Effector CD4-positive, alpha-beta T cell (primary cell): Measurements from ENCODE around the gene FASTK.

ENCODE experiments used
- DNase-seq: peaks from one replicate; pipeline ENCODE4 v3.0.0-alpha.2; 2020
- total RNA-seq: gene quantifications from one replicate; lab custom pipeline; 2026; lab: John Stamatoyannopoulos, UW

The FASTK gene
- 72.2 reads per million, percentile 76 among the genes with 10 or more reads in this experiment for total RNA-seq

- DNase-seq, result peak; percentile 84
Measured at GRCh38 chr7:151080522-151081169, at the start of gene FASTK. TSS of gene FASTK (minus strand) at chr7:151080809. CDS start at chr7:151080766, 43 bp downstream.

DNA sequence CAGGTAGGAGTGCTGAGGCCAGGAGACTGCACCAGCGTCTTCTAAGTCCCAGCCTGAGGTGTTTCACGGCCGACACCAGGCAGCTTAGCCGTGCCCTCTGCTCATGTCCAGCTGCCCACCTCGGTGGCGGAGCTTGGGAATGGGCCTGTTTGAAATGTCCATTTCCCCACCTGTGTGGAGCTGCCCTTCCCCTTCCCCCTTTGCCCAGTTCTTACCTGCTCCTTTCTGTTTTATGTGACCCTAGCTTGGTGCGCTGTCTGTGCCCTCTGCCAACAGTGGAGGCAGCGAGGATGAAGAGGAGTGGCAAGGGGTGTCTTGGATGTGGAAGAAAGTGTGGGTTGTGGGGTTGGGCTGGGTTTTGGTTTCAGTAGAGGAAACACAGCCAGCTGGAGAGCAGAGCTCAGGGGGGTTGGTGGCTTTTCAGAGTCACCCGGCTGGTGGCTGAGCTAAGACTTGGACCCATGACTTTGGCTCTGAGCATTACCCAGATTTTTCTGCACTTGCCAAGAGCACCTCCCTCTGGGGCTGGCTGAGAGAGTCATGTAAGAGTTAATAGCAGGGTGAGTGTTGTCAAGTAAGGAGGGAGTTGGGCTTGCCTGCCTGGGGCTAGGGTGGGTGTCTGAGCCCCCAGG, 49.5 kb upstream of the FASTK start:
- no peak for DNase-seq

DNA sequence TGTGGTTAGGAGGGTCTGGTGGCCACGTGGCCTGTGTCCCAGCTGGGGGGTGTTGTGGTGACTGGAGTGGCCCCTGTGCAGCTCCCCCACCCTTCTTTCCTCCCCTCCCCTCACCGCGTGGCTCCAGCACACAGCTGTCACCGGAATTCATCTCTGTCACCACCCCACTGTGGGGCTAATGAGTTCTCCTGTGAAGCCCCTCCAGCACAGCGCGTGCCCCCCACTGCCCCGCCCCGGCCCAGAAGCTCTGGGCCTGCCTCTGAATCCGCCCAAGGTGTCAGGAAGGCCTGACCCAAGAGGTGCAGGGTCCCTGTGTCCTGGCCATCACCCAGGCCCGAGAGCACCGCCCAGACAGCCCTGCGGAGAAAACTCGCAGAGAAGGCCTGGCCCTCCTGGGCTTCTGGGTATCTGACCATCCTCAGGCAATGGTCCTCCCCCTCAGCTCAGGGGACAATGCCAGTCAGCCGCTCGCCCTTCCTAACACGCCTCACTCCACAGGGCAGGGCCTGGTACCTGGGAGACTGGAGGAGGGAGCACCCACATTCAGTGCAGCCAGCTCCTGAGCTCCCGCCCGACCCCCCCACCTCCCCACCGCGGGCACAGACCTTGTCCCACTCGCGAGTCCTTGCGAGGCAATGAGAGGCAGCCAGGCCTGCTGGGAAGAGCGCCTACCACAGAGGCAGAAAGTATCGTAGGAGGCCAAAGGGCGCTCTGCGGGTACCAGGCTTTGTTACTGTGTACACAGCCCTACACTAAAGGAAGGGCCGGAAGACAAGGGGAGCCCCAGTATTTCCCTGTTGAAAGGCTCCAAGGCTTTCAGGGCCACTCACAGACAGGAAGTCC, 48.7 kb upstream of the FASTK start:
- no peak for DNase-seq

GRCh38 chr7:151128716-151129115, 48.1 kb upstream of the FASTK start:
- DNase-seq, result no peak

- DNase-seq, result no peak
Measured at GRCh38 chr7:151128144-151128543, 47.5 kb upstream of the FASTK start.

DNA sequence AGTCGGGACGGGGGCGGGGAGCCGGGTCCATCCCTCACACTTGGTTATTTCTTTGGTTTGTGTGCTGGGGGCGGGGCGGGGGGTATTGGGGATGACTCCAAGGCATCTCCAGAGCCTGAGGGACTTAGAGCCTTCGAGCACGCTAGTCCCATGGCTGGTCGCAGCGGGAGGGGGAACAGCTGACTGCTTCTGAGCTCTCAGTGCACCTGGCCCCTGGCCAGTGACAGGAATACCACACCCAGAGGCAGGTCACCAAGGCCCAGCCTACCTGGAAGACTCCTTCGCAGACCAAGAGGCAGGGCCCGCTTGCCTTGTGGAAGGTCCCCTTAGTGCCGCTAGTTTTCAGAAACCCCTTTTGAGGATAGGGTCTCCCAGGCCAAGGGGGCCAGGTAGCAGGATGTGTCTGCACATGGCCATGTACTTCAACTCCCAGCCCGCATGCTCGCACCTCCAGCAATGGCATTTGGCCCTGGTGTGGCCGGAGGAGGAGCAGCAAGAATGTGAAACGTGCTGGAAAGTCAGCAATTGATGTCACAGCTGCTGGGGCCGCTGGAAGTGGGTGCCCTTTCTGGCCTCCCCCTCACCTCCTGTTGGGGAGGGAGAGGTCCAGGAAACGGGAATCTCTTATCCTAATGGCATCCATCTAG, 46.0 kb upstream of the FASTK start:
- DNase-seq, result no peak

- DNase-seq, result no peak
Measured at GRCh38 chr7:151125846-151126481, 45.4 kb upstream of the FASTK start.

DNA sequence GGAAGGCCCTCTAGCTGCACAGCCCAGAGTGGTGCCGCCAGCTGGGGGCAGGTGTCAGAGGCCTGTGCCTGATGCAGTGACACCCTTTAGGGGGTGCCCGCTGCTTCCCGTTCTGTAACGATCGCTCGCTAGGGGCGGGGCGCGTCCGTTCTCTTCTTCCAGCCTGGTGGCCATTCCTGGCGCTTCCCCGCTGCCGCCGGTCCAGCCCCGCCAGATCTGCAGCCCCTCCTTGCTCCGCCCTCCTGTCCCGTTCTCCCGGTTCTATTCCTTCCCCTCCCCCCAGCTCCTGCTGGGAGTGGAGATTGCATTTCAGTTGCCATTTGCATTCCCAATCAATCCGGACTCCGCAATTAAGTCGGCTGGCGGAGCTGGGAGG, 44.8 kb upstream of the FASTK start:
- DNase-seq, result no peak

DNA sequence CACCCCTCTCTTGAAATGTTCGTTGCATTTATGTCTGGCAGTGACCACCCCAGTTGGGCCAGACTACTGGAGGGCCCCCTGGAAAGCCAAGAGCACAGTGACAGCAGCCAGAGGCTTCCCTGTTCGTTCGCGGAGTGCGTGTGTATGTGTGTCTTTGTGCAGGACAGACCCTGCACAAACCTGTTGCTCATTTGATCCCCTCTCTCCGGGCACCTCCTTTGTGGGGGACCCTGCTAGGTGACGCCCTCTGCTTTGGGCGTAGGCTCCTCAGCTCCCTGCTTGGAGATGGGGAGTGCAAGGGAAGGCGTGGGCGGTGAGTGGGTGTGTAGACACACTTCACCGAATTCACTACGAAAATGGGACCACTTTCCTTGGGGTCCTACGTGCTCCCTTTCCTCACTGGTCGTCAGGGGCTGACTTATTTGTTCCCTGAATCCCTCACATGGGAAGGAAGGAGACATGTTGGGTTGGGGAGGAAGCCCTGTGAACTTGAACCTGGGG, 44.3 kb upstream of the FASTK start:
- DNase-seq, result no peak

DNA sequence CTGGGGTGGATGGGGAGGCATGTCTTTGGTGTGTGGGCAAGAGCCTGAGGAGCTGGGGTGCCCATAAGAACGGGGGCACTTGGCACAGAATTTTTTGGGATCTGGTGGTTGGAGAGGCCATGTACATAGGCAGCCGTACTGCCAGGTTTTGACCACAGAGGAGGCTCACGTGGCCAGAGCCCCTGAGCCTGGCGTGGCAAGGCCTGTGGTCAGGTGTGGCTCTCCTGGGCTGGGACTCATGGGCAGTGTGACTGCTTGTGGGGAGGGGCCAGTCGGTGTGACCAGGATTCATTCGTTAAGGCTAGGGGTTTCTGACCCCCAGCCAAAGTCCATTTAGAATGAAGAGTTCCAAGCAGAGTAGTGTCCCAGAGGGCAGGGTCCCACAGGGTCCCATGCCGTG, 43.9 kb upstream of the FASTK start:
- DNase-seq, result no peak

- peak; percentile 83 for DNase-seq
Measured at GRCh38 chr7:151123822-151124464, 43.3 kb upstream of the FASTK start.

DNA sequence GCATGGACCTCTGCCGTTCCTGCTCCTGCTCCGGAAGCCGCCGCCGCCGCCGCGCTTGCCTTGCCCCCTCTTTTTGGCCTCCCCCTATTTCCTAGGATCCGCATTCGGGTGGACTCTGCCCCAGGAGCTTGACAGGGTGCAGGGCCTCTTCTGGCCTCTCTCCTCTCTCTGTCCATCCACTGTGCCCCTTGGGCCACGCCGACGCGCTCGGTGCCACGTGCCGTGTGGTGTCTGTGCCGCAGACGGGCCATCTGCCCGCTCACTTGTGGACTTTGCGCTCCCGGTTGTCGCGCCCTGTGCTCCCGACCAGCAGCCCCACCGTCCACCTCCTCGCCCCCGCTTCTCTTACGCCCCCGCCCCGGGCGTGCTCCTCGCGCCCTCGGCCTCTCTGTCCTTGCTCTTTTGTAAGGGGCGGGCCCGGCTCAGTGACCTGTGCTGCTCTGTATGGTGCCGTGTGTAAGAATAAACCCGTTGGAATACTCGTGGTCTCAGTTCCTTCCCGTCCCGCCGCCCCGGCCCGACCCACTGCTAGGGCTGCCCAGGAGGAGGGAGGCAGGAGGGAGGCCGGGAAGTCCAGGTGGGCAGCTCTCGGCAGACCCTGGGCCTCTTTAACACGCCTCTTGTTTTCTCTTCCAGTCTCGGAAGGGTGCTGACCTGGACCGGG, 42.7 kb upstream of the FASTK start:
- DNase-seq, result no peak

DNA sequence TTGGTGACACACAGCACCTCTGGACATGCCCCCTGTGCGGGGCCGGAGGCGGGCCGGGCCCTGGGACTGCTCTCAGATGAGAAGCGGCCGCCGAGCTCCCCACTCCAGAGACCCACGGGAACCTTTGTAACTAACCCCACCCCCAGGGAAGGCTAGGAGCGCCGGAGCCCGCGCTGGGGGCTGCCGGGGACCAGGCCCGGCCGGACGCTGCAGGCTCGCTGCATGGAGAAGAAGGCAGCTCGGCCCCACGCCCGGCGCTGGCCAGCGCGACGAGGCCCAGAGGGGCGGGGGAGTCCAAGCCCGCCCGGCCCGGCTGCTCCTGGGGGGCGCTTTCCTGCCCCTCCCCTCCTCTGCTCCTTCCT, 42.2 kb upstream of the FASTK start:
- DNase-seq, result no peak

DNA sequence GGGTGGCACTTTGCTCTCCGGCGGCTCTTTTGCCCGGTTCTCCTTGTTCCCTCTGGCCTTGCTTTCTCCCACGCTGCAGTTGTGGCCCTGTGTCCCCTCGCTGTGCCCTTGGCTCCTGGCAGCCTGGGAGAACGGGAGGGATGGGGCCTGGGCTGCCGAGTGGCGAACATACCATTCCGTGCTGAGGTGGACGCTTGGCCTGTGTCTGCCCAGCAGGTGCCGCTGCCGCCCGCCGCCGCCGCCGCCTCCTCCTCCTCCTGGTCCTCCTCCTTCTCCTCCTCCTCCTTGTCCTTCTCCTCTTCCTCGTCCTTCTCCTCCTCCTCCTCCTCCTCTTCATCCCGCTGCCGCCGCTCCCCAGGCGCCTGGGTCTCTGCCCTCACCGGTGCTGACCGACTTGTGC, 41.7 kb upstream of the FASTK start:
- no peak for DNase-seq

DNA sequence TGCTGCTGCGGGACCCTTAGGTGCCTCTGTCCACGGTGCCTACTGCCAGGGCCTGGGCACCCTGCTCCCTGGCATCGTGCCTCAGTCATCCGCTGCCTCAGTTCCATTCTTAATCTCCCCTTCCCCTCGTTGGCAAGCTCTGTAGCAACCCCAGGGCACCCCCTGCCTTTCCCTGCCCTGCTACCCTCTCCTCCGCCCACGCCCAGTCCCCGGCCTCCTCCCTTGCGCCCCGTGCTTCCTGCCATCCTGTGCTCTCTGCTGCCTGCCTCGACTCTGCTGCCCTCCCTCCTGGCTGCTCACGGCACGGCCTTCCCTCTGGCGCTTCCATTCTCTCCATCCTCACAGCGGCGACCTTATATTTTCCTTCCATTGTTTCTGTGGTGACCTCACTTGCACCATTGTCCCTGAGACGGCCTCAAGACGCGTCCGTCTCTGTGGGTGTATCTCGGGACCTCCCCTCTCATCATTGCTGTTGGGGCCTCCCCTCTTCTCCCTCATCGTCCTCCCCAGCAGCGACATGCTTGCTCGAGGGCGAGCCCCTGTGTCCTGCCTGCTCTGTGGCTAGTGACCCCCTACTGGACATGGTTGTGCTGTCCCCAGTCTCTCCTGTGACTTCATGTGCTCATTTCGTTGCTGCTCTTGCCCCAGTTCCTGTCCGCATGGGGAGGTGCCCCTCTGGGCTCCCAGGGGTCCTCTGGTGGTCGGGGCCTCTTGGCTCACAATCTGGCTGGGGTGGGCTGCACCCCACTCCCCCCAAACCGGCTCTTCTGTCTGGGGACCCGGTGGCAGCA, 41.0 kb upstream of the FASTK start:
- DNase-seq, result no peak

GRCh38 chr7:151120896-151121295, 40.3 kb upstream of the FASTK start:
- no peak for DNase-seq

- DNase-seq, result no peak
Measured at GRCh38 chr7:151119902-151120301, 39.3 kb upstream of the FASTK start.

GRCh38 chr7:151119055-151119415, 38.4 kb upstream of the FASTK start:
- DNase-seq, result no peak

GRCh38 chr7:151118108-151119054, 37.8 kb upstream of the FASTK start:
- DNase-seq, result no peak

- DNase-seq, result peak; percentile 28
Measured at GRCh38 chr7:151117565-151117964, 37.0 kb upstream of the FASTK start.
